HCT116 (cell line): ENCODE data around the gene ELF3. TPM values are rescaled to one million over a fixed set of nuclear protein-coding genes. Genes with fewer than 3 reads are reported as not detected.

Experiments used
- ATAC-seq: fragments of 200-7000 bp; cut with Tn5 transposase; 2 replicates; pipeline ENCODE4 v1.9.1; 2020; ENCODE audit warnings: mild to moderate bottlenecking, moderate library complexity
- BruUV-seq: library from RNA; stranded (reverse); fragments of 400-500 nt; replicated peaks from 2 replicates; lab custom pipeline; 2021; lab: Mats Ljungman, UMichigan
- CTCF ChIA-PET: fragments of 300-600 bp; sonication (Branson Sonifier 250); formaldehyde crosslinking; loops from one replicate; lab custom pipeline; 2021; ENCODE audit warnings: antibody characterized with exemption; lab: Charles Lee
- POLR2A ChIA-PET: fragments of 300-600, 350-600 bp; sonication (Branson Sonifier 250); formaldehyde crosslinking; loops from one replicate; lab custom pipeline; 2021; ENCODE audit warnings: antibody characterized with exemption; lab: Charles Lee
- RAD21 ChIA-PET, 2 experiments: fragments of 300-600 bp; sonication (Branson Sonifier 250); formaldehyde crosslinking; loops; one replicate each; lab custom pipeline; 2023; ENCODE audit warnings: low total read pairs in 2 of 2; ENCODE audit not compliant: uncharacterized antibody in 2 of 2, unreplicated experiment in 2 of 2, low non-redundant PET in 1 of 2; lab: Charles Lee
- DNase-seq: peaks from one replicate; pipeline ENCODE4 v3.0.0-alpha.2; 2010; ENCODE audit warnings: low read depth, low spot score
- H2AFZ ChIP-seq: fragments of 200-600 bp; shearing (Covaris generic), sonication (generic); 2 replicates; pipeline ENCODE4 v1.6.1; 2017; ENCODE audit warnings: low read depth, mixed run types, mixed read lengths, antibody characterized with exemption, low read length; ENCODE audit not compliant: poor library complexity, severe bottlenecking
- H3K27ac ChIP-seq: 2 replicates; pipeline ENCODE4 v1.5.1; 2012; ENCODE audit warnings: low read depth, low read length
- H3K27me3 ChIP-seq: fragments of 200-600 bp; sonication (generic); 2 replicates; pipeline ENCODE4 v1.6.1; 2016; ENCODE audit warnings: mixed run types, low read length, mixed read lengths; ENCODE audit not compliant: insufficient read depth
- H3K36me3 ChIP-seq, 2 experiments: fragments of 200-500 bp in 1 of 2; fragments of 200-600 bp in 1 of 2; sonication (Bioruptor generic) in 1 of 2; sonication (generic) in 1 of 2; 2 replicates each; pipeline versions ENCODE4 v1.5.1 to v1.6.1; 2014 to 2016; ENCODE audit warnings: low read length in 2 of 2, inconsistent platforms in 1 of 2, mixed read lengths in 1 of 2, mixed run types in 1 of 2; ENCODE audit not compliant: insufficient read depth in 2 of 2, control insufficient read depth in 1 of 2
- H3K4me1 ChIP-seq, 2 experiments: fragments of 200-600 bp in 1 of 2; sonication (generic) in 1 of 2; 2 replicates each; pipeline versions ENCODE4 v1.5.1 to v1.6.1; 2012 to 2017; ENCODE audit warnings: low read length in 2 of 2, inconsistent platforms in 1 of 2, mild to moderate bottlenecking in 1 of 2, mixed read lengths in 1 of 2, mixed run types in 1 of 2, moderate library complexity in 1 of 2; ENCODE audit not compliant: insufficient read depth in 2 of 2, control insufficient read depth in 1 of 2
- H3K4me2 ChIP-seq: fragments of 200-600 bp; sonication (generic); 2 replicates; pipeline ENCODE4 v1.6.1; 2017; ENCODE audit warnings: mixed run types, low read length, mixed read lengths
- H3K4me3 ChIP-seq, 2 experiments: fragments of 200-600 bp in 1 of 2; sonication (generic) in 1 of 2; replicated peaks in 1 of 2; 2 replicates each; pipeline ENCODE4 v1.5.1; 2011 to 2016; ENCODE audit warnings: low read length in 2 of 2, control low read depth in 1 of 2, low read depth in 1 of 2, mild to moderate bottlenecking in 1 of 2, mixed read lengths in 1 of 2, mixed run types in 1 of 2
- H3K79me2 ChIP-seq: fragments of 200-600 bp; sonication (generic); 2 replicates; pipeline ENCODE4 v1.6.1; 2017; ENCODE audit warnings: mild to moderate bottlenecking, mixed run types, low read length, moderate library complexity, mixed read lengths; ENCODE audit not compliant: insufficient read depth
- H3K9ac ChIP-seq: fragments of 200-600 bp; sonication (generic); 2 replicates; pipeline ENCODE4 v1.6.1; 2016; ENCODE audit warnings: low read length, mixed read lengths
- H3K9me2 ChIP-seq: fragments of 200-600 bp; sonication (generic), shearing (Covaris generic); 2 replicates; pipeline ENCODE4 v1.6.1; 2017; ENCODE audit warnings: mixed run types, mild to moderate bottlenecking, moderate library complexity; ENCODE audit not compliant: insufficient read depth
- H3K9me3 ChIP-seq, 2 experiments: fragments of 200-500 bp in 1 of 2; fragments of 200-600 bp in 1 of 2; sonication (Bioruptor generic) in 1 of 2; sonication (generic) in 1 of 2; 2 replicates each; pipeline ENCODE4 v1.6.1; 2014 to 2017; ENCODE audit warnings: low read length in 2 of 2, mixed read lengths in 2 of 2, inconsistent platforms in 1 of 2, low read depth in 1 of 2, mild to moderate bottlenecking in 1 of 2, mixed run types in 1 of 2, moderate library complexity in 1 of 2; ENCODE audit not compliant: control insufficient read depth in 1 of 2, insufficient read depth in 1 of 2
- H4K20me1 ChIP-seq: fragments of 200-600 bp; sonication (generic), shearing (Covaris generic); 2 replicates; pipeline ENCODE4 v1.6.1; 2017; ENCODE audit warnings: mixed run types, mild to moderate bottlenecking, moderate library complexity; ENCODE audit not compliant: insufficient read depth
- CBX3 ChIP-seq: IDR thresholded peaks from 2 replicates; pipeline ENCODE4 v1.6.1; 2012; ENCODE audit warnings: low read depth
- EGR1 ChIP-seq: IDR thresholded peaks from 2 replicates; pipeline ENCODE4 v1.6.1; 2012; ENCODE audit warnings: low read depth
- ELF1 ChIP-seq: IDR thresholded peaks from 2 replicates; pipeline ENCODE4 v1.6.1; 2012; ENCODE audit warnings: low read depth, borderline replicate concordance
- EZH2 ChIP-seq: fragments of 200-600 bp; sonication (generic); IDR thresholded peaks from 2 replicates; pipeline ENCODE4 v1.6.1; 2017; ENCODE audit warnings: antibody characterized with exemption, mixed run types
- EZH2phosphoT487 ChIP-seq: fragments of 200-600 bp; IDR thresholded peaks from 2 replicates; pipeline ENCODE4 v1.6.1; 2018; ENCODE audit warnings: antibody characterized with exemption, borderline replicate concordance
- FOSL1 ChIP-seq: IDR thresholded peaks from 2 replicates; pipeline ENCODE4 v1.6.1; 2012; ENCODE audit warnings: low read depth
- JUND ChIP-seq: IDR thresholded peaks from 2 replicates; pipeline ENCODE4 v1.6.1; 2012
- MAX ChIP-seq: IDR thresholded peaks from 2 replicates; pipeline ENCODE4 v1.6.1; 2012
- RAD21 ChIP-seq: IDR thresholded peaks from 2 replicates; pipeline ENCODE4 v1.6.1; 2012; ENCODE audit warnings: low read depth, mild to moderate bottlenecking
- SIN3A ChIP-seq: IDR thresholded peaks from 2 replicates; pipeline ENCODE4 v1.6.1; 2012; ENCODE audit warnings: low read depth
- SP1 ChIP-seq: IDR thresholded peaks from 2 replicates; pipeline ENCODE4 v1.6.1; 2012; ENCODE audit warnings: low read depth
- SRF ChIP-seq: IDR thresholded peaks from 2 replicates; pipeline ENCODE4 v1.6.1; 2012; ENCODE audit warnings: low read depth
- TCF7L2 ChIP-seq: IDR thresholded peaks from 2 replicates; pipeline ENCODE4 v1.7.0; 2011; ENCODE audit warnings: borderline replicate concordance, inconsistent platforms; ENCODE audit not compliant: insufficient read depth, insufficient read length; ENCODE audit errors: extremely low read depth
- YY1 ChIP-seq: IDR thresholded peaks from 2 replicates; pipeline ENCODE4 v1.6.1; 2011; ENCODE audit warnings: low read length, low read depth, moderate library complexity, mild to moderate bottlenecking; ENCODE audit not compliant: insufficient replicate concordance; ENCODE audit errors: extremely low read depth
- ZBTB33 ChIP-seq: IDR thresholded peaks from 2 replicates; pipeline ENCODE4 v1.6.1; 2011; ENCODE audit warnings: mild to moderate bottlenecking, low read length, moderate library complexity; ENCODE audit not compliant: insufficient replicate concordance; ENCODE audit errors: extremely low read depth
- ZFX ChIP-seq: fragments of 450-650 bp; IDR thresholded peaks from 2 replicates; pipeline ENCODE4 v1.6.1; 2017
- ZNF274 ChIP-seq: fragments of 200-500 bp; sonication (Bioruptor generic); IDR thresholded peaks from 2 replicates; pipeline ENCODE4 v1.6.1; 2014; ENCODE audit warnings: mild to moderate bottlenecking, low read depth, low read length, inconsistent platforms
- intact Hi-C: fragments of 100-400 bp; cut with micrococcal nuclease; formaldehyde crosslinking; loops from 2 replicates; pipeline ENCODE4 v1.10.0; 2022
- total RNA-seq: library from RNA; stranded (reverse); gene quantifications from one replicate; pipeline ENCODE4 v1.2.1, GENCODE V29; 2021; ENCODE audit not compliant: unreplicated experiment
- TF ChIP-seq, protein P1 (sequence below): IDR thresholded peaks from 2 replicates; pipeline ENCODE4 v1.6.1; 2012; ENCODE audit warnings: low read depth

ELF3 gene
- total RNA-seq, 1 experiment from 2014 or later = 200 TPM

DNA sequence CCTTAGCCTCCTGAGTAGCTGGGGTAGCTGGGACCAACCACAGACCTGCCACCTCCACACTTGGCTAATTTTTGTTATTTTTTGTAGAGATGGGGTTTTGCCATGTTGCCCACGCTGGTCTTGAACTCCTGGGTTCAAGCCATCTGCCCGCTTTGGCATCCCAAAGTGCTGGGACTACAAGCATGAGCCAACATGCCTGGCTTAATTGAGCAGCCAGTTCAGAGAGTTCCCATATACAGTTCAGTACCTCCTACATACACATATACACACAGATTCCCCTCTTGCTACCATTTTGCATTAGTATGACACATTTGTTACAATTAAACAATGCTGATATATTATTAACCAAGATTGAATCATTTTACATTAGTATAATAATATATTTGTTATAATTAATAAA lies 25.0 kb upstream of the ELF3 start:
- no peaks in the 10 kb centered on the region for H3K9me3 ChIP-seq
- no peak overlapping the region for H3K9ac ChIP-seq
- no peak overlapping the region for H3K4me3 ChIP-seq
- no peak overlapping the region for H2AFZ ChIP-seq
- TF ChIP-seq JUND (no peak), EZH2 (no peak), ZBTB33 (no peak), FOSL1 (no peak), CBX3 (no peak), EGR1 (no peak), YY1 (no peak), SRF (no peak), EZH2phosphoT487 (no peak), ZFX (no peak), SP1 (no peak), ZNF274 (no peak), SIN3A (no peak), MAX (no peak), RAD21 (no peak), ELF1 (no peak), TCF7L2 (no peak)
- TF ChIP-seq, protein P1, sequence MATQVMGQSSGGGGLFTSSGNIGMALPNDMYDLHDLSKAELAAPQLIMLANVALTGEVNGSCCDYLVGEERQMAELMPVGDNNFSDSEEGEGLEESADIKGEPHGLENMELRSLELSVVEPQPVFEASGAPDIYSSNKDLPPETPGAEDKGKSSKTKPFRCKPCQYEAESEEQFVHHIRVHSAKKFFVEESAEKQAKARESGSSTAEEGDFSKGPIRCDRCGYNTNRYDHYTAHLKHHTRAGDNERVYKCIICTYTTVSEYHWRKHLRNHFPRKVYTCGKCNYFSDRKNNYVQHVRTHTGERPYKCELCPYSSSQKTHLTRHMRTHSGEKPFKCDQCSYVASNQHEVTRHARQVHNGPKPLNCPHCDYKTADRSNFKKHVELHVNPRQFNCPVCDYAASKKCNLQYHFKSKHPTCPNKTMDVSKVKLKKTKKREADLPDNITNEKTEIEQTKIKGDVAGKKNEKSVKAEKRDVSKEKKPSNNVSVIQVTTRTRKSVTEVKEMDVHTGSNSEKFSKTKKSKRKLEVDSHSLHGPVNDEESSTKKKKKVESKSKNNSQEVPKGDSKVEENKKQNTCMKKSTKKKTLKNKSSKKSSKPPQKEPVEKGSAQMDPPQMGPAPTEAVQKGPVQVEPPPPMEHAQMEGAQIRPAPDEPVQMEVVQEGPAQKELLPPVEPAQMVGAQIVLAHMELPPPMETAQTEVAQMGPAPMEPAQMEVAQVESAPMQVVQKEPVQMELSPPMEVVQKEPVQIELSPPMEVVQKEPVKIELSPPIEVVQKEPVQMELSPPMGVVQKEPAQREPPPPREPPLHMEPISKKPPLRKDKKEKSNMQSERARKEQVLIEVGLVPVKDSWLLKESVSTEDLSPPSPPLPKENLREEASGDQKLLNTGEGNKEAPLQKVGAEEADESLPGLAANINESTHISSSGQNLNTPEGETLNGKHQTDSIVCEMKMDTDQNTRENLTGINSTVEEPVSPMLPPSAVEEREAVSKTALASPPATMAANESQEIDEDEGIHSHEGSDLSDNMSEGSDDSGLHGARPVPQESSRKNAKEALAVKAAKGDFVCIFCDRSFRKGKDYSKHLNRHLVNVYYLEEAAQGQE = no peak
- no peak overlapping the region for H3K4me2 ChIP-seq
- H3K36me3 ChIP-seq = peaks cover 16 to 20% of the 10 kb centered on the region in 2 experiments
- H4K20me1 ChIP-seq = no peaks in the 10 kb centered on the region
- H3K9me2 ChIP-seq = no peaks in the 10 kb centered on the region
- no peaks in the 10 kb centered on the region for H3K27me3 ChIP-seq
- intact Hi-C loops = no loop called here
- ChIA-PET RAD21 (no interaction called here), CTCF (interaction anchor here (1.4 to 1.9 kb wide), 2 partner anchors 89 to 150 kb away, joined by 3 to 5 read pairs; no protein-coding TSS in a partner anchor), POLR2A (interaction anchor here (2.9 kb wide), 1 partner anchor 25 kb away, joined by 12 read pairs; the partner anchor contains the start of gene ELF3)
- peaks cover 5 to 23% of the 10 kb centered on the region in 2 experiments for H3K4me1 ChIP-seq
- H3K27ac ChIP-seq = no peak overlapping the region
- DNase-seq (no peak), ATAC-seq (no peak)
- H3K79me2 ChIP-seq = peaks cover 42% of the 10 kb centered on the region
- no TSS peak for BruUV-seq
